Astrocyte (in vitro differentiated cells and primary cell): ENCODE data around the gene SEC31A. TPM values are rescaled to one million over a fixed set of nuclear protein-coding genes. Genes with fewer than 3 reads are reported as not detected.
"Not testable (repeated sequence)": the region's sequence is repeated elsewhere in the genome, so short reads cannot be mapped to it uniquely, and the experiment has no call there.

Source experiments
- DNase-seq: peaks from one replicate; pipeline ENCODE4 v3.0.0-alpha.2; 2010; ENCODE audit warnings: low read depth
- FAIRE-seq: peaks from 2 replicates; lab custom pipeline; 2011; peaks lifted over from hg19 to GRCh38; lab: Jason Lieb, UNC
- H2AFZ ChIP-seq: 2 replicates; pipeline ENCODE4 v1.6.0; 2012; ENCODE audit warnings: low read depth, low read length, inconsistent platforms
- H3K27ac ChIP-seq: 2 replicates; pipeline ENCODE4 v1.5.1; 2011; ENCODE audit warnings: low read depth, low read length, inconsistent platforms
- H3K27me3 ChIP-seq: 2 replicates; pipeline ENCODE4 v1.6.0; 2011; ENCODE audit warnings: low read length, inconsistent platforms; ENCODE audit not compliant: insufficient read depth
- H3K36me3 ChIP-seq: 2 replicates; pipeline ENCODE4 v1.5.1; 2011; ENCODE audit warnings: low read length, inconsistent platforms; ENCODE audit not compliant: insufficient read depth
- H3K4me1 ChIP-seq: 2 replicates; pipeline ENCODE4 v1.5.1; 2011; ENCODE audit warnings: low read length, inconsistent platforms; ENCODE audit not compliant: insufficient read depth
- H3K4me2 ChIP-seq: 2 replicates; pipeline ENCODE4 v1.6.0; 2012; ENCODE audit warnings: low read length, inconsistent platforms
- H3K4me3 ChIP-seq: 2 replicates; pipeline ENCODE4 v1.5.1; 2011; ENCODE audit warnings: low read depth, mild to moderate bottlenecking, low read length, inconsistent platforms; ENCODE audit not compliant: insufficient read depth
- H3K79me2 ChIP-seq: 2 replicates; pipeline ENCODE4 v1.6.0; 2012; ENCODE audit warnings: mild to moderate bottlenecking, low read length, inconsistent platforms; ENCODE audit not compliant: insufficient read depth
- H3K9ac ChIP-seq: 2 replicates; pipeline ENCODE4 v1.6.0; 2012; ENCODE audit warnings: mild to moderate bottlenecking, low read length, inconsistent platforms
- H3K9me3 ChIP-seq: 2 replicates; pipeline ENCODE4 v1.5.1; 2012; ENCODE audit warnings: low read depth, mild to moderate bottlenecking, low read length, inconsistent platforms; ENCODE audit not compliant: insufficient read depth
- H4K20me1 ChIP-seq: 2 replicates; pipeline ENCODE4 v1.6.0; 2012; ENCODE audit warnings: low read length, inconsistent platforms; ENCODE audit not compliant: insufficient read depth
- H3K27ac Mint-ChIP-seq: one replicate; pipeline ENCODE4 v1.8.0; 2021; ENCODE audit warnings: mild to moderate bottlenecking, mixed read lengths; ENCODE audit not compliant: unreplicated experiment
- H3K27me3 Mint-ChIP-seq: one replicate; pipeline ENCODE4 v1.8.0; 2021; ENCODE audit warnings: low read depth, mixed read lengths; ENCODE audit not compliant: unreplicated experiment
- H3K36me3 Mint-ChIP-seq: one replicate; pipeline ENCODE4 v1.8.0; 2021; ENCODE audit warnings: low read depth, mixed read lengths; ENCODE audit not compliant: unreplicated experiment
- H3K4me1 Mint-ChIP-seq: one replicate; pipeline ENCODE4 v1.8.0; 2021; ENCODE audit warnings: low read depth, mixed read lengths; ENCODE audit not compliant: unreplicated experiment
- H3K4me3 Mint-ChIP-seq: one replicate; pipeline ENCODE4 v1.8.0; 2021; ENCODE audit warnings: mild to moderate bottlenecking, moderate library complexity, mixed read lengths; ENCODE audit not compliant: unreplicated experiment
- H3K9me3 Mint-ChIP-seq: one replicate; pipeline ENCODE4 v1.8.0; 2021; ENCODE audit warnings: mild to moderate bottlenecking, mixed read lengths; ENCODE audit not compliant: unreplicated experiment
- EZH2 ChIP-seq: IDR thresholded peaks from 2 replicates; pipeline ENCODE4 v1.6.1; 2012; ENCODE audit warnings: mild to moderate bottlenecking, low read length, inconsistent platforms; ENCODE audit not compliant: insufficient read depth
- total RNA-seq: library from RNA; stranded (reverse); gene quantifications from 2 replicates; pipeline ENCODE4 v1.2.1, GENCODE V29; 2021
- TF ChIP-seq, protein P1 (sequence below): IDR thresholded peaks from 2 replicates; pipeline ENCODE4 v1.5.1; 2011; ENCODE audit warnings: low read depth, mild to moderate bottlenecking, inconsistent platforms, low read length, moderate library complexity; ENCODE audit not compliant: insufficient read depth

SEC31A gene
- total RNA-seq, 1 donor from 2014 or later, result 471 TPM

DNA sequence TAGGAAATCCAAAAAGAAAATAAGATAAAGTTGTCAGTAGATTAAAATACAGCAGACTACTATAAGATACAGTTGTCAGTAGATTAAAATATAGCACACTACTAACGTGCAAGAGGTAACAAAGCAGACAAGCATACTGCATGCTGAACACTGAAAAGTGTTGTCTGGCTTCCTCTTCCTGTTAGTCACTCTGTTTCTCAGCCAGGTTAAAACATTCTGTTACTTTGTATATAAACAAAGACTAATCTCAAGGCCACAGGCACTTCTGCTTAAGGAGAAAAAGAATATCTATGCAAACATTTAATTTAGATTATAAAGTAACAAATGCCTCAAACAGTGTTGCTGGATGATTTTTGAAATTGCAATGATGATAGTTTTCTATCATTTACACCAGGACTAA, 51.3 kb downstream of the SEC31A start:
- peaks cover 71% of the 10 kb centered on the region for H4K20me1 ChIP-seq
- peaks cover 18% of the 10 kb centered on the region for H3K36me3 Mint-ChIP-seq
- no peak overlapping the region for H2AFZ ChIP-seq
- peaks cover 4% of the 10 kb centered on the region for H3K4me1 Mint-ChIP-seq
- H3K27ac Mint-ChIP-seq, result no peak overlapping the region
- no peak overlapping the region for H3K4me3 ChIP-seq
- TF ChIP-seq, protein P1, sequence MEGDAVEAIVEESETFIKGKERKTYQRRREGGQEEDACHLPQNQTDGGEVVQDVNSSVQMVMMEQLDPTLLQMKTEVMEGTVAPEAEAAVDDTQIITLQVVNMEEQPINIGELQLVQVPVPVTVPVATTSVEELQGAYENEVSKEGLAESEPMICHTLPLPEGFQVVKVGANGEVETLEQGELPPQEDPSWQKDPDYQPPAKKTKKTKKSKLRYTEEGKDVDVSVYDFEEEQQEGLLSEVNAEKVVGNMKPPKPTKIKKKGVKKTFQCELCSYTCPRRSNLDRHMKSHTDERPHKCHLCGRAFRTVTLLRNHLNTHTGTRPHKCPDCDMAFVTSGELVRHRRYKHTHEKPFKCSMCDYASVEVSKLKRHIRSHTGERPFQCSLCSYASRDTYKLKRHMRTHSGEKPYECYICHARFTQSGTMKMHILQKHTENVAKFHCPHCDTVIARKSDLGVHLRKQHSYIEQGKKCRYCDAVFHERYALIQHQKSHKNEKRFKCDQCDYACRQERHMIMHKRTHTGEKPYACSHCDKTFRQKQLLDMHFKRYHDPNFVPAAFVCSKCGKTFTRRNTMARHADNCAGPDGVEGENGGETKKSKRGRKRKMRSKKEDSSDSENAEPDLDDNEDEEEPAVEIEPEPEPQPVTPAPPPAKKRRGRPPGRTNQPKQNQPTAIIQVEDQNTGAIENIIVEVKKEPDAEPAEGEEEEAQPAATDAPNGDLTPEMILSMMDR, result no peak
- H3K36me3 ChIP-seq, result peaks cover 65% of the 10 kb centered on the region
- DNase-seq (peak; percentile 16), FAIRE-seq (no peak)
- H3K9ac ChIP-seq, result no peak overlapping the region
- peaks cover 44% of the 10 kb centered on the region for H3K79me2 ChIP-seq
- no peaks in the 10 kb centered on the region for H3K27me3 ChIP-seq
- H3K4me2 ChIP-seq, result no peak overlapping the region
- no peaks in the 10 kb centered on the region for H3K4me1 ChIP-seq
- H3K9me3 Mint-ChIP-seq, result no peaks in the 10 kb centered on the region
- H3K9me3 ChIP-seq, result no peaks in the 10 kb centered on the region
- no peak overlapping the region for H3K4me3 Mint-ChIP-seq
- H3K27me3 Mint-ChIP-seq, result no peaks in the 10 kb centered on the region
- H3K27ac ChIP-seq, result no peak overlapping the region

DNA sequence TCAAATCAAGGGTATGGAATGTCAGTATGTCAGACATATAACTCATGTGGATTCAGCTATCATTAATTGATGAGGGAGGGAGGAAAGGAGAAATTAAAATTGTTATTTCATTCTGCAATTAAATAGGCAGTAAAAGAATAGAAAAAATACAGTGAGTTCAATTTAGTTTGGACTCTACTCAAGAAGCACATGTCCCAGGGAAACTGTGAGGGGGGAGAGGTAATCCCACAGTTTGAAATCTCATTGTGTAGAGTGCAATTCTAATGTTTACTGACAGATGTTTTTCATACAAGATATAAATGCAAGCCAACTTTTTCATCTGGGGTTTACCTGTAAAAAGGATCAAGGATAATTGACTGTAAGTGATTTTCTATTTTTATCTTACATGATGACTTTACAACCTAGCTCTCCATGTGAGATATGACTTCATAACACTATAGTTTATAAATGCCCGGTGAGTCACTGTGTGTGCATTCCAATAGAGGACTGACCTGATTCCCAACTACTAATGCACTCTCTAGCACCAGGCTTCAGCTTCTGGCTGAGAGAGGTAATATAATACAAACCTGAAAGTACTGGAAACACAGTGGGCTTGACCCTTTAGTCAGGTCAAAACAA, 57.1 kb downstream of the SEC31A start:
- peak; percentile 58 for FAIRE-seq
- H3K79me2 ChIP-seq, result peaks cover 39% of the 10 kb centered on the region
- H2AFZ ChIP-seq, result no peak overlapping the region
- H4K20me1 ChIP-seq, result peaks cover 65% of the 10 kb centered on the region
- peak; percentile 84 for DNase-seq
- H3K4me1 ChIP-seq, result peaks cover 6% of the 10 kb centered on the region
- Mint-ChIP-seq H3K9me3 (no peaks in the 10 kb centered on the region), H3K4me1 (peaks cover 14% of the 10 kb centered on the region), H3K4me3 (no peak overlapping the region), H3K27me3 (no peaks in the 10 kb centered on the region), H3K27ac (peak overlapping the region; percentile 87), H3K36me3 (peaks cover 13% of the 10 kb centered on the region)
- peak overlapping the region; percentile 10 for H3K4me2 ChIP-seq
- no peaks in the 10 kb centered on the region for H3K27me3 ChIP-seq
- TF ChIP-seq, protein P1, result peak; percentile 27
- TF ChIP-seq EZH2, result no peak
- H3K9ac ChIP-seq, result peak overlapping the region; percentile 19
- no peak overlapping the region for H3K4me3 ChIP-seq
- H3K27ac ChIP-seq, result peak overlapping the region; percentile 67
- H3K9me3 ChIP-seq, result no peaks in the 10 kb centered on the region
- H3K36me3 ChIP-seq, result peaks cover 46% of the 10 kb centered on the region

DNA sequence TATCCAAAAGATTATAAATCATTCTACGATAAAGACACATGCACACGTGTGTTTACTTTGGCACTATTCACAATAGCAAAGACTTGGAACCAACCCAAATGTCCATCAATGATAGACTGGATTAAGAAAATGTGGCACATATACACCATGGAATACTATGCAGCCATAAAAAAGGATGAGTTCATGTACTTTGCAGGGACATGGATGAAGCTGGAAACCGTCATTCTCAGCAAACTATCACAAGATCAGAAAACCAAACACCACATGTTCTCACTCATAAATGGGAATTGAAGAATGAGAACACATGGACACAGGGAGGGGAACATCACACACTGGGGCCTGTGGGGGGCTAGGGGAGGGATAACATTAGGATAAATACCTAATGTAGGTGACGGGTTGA, 57.9 kb downstream of the SEC31A start:
- not testable (repeated sequence) for H3K4me1 ChIP-seq, FAIRE-seq, H3K27me3 Mint-ChIP-seq, DNase-seq, H3K9me3 ChIP-seq, H3K4me2 ChIP-seq, H3K4me3 Mint-ChIP-seq, H3K27me3 ChIP-seq, H3K9me3 Mint-ChIP-seq, H3K9ac ChIP-seq, H3K27ac ChIP-seq, H3K4me3 ChIP-seq, H2AFZ ChIP-seq
- Histone ChIP-seq H4K20me1 (peaks cover 62% of the 10 kb centered on the region), H3K79me2 (peaks cover 40% of the 10 kb centered on the region), H3K36me3 (peaks cover 46% of the 10 kb centered on the region)
- H3K27ac Mint-ChIP-seq, result peak overlapping the region; percentile 62
- H3K36me3 Mint-ChIP-seq, result peaks cover 16% of the 10 kb centered on the region
- peaks cover 14% of the 10 kb centered on the region for H3K4me1 Mint-ChIP-seq
